ENCODE data around the gene EFEMP1.

GRCh38 chr2:55922291-55922907 lies 1.2 kb downstream of the EFEMP1 start:
- TF ChIP-seq POLR2A (IDR thresholded peaks at IDR 0.05) (no peak), POLR2AphosphoS5 (IDR thresholded peaks at IDR 0.05) (no peak)

Data from upper lobe of left lung (tissue), 4 donors.